Neuronal stem cell (in vitro differentiated cells): Measurements from ENCODE around the gene HPX. TPM values are rescaled to one million over a fixed set of nuclear protein-coding genes. Genes with fewer than 3 reads are reported as not detected.

ENCODE experiments used
- DNase-seq: peaks from one replicate; pipeline ENCODE4 v3.0.0-alpha.2; 2013; ENCODE audit warnings: low spot score
- H2AFZ ChIP-seq: one replicate; pipeline ENCODE4 v1.6.1; 2013; ENCODE audit warnings: mild to moderate bottlenecking, low read length, inconsistent platforms
- H2AK5ac ChIP-seq: 2 replicates; pipeline ENCODE4 v1.6.1; 2013; ENCODE audit warnings: low read depth, mild to moderate bottlenecking, inconsistent platforms, low read length, moderate library complexity, mixed read lengths
- H2BK120ac ChIP-seq: 2 replicates; pipeline ENCODE4 v1.6.1; 2013; ENCODE audit warnings: low read depth, mild to moderate bottlenecking, inconsistent platforms, low read length, moderate library complexity, mixed read lengths
- H2BK12ac ChIP-seq: one replicate; pipeline ENCODE4 v1.6.1; 2013; ENCODE audit warnings: low read length, inconsistent platforms
- H2BK15ac ChIP-seq: 2 replicates; pipeline ENCODE4 v1.6.1; 2013; ENCODE audit warnings: mild to moderate bottlenecking, low read length, inconsistent platforms, mixed read lengths
- H2BK5ac ChIP-seq: one replicate; pipeline ENCODE4 v1.6.1; 2013; ENCODE audit warnings: inconsistent platforms, mild to moderate bottlenecking, low read length, moderate library complexity
- H3K14ac ChIP-seq: one replicate; pipeline ENCODE4 v1.6.1; 2013; ENCODE audit warnings: low read length, inconsistent platforms
- H3K18ac ChIP-seq: 2 replicates; pipeline ENCODE4 v1.6.1; 2013; ENCODE audit warnings: low read length, inconsistent platforms
- H3K23ac ChIP-seq: 2 replicates; pipeline ENCODE4 v1.6.1; 2013; ENCODE audit warnings: low read depth, mild to moderate bottlenecking, mixed read lengths, low read length, inconsistent platforms; ENCODE audit not compliant: poor library complexity
- H3K27ac ChIP-seq: replicated peaks from 3 replicates; pipeline ENCODE4 v1.5.1; 2013; ENCODE audit warnings: low read length, inconsistent platforms
- H3K27me3 ChIP-seq, 3 experiments: 2 replicates each; pipeline ENCODE4 v1.6.1; 2013; ENCODE audit warnings: low read length in 3 of 3, mild to moderate bottlenecking in 2 of 3, inconsistent platforms in 1 of 3, low read depth in 1 of 3, mixed read lengths in 1 of 3, moderate library complexity in 1 of 3; ENCODE audit not compliant: control insufficient read depth in 3 of 3, insufficient read depth in 3 of 3
- H3K36me3 ChIP-seq, 2 donors: replicated peaks in 1 of 2; 2 replicates each; pipeline ENCODE4 v1.6.1; 2013; ENCODE audit warnings: low read length in 2 of 2; ENCODE audit not compliant: control insufficient read depth in 2 of 2, insufficient read depth in 2 of 2
- H3K4ac ChIP-seq: 2 replicates; pipeline ENCODE4 v1.6.1; 2013; ENCODE audit warnings: inconsistent platforms, mild to moderate bottlenecking, low read length, moderate library complexity
- H3K4me1 ChIP-seq, 2 donors: 1 replicate in 1 of 2; 2 replicates in 1 of 2; pipeline ENCODE4 v1.6.1; 2013; ENCODE audit warnings: low read length in 2 of 2, low read depth in 1 of 2; ENCODE audit not compliant: control insufficient read depth in 2 of 2, insufficient read depth in 1 of 2
- H3K4me2 ChIP-seq: one replicate; pipeline ENCODE4 v1.6.1; 2013; ENCODE audit warnings: mild to moderate bottlenecking, low read length, inconsistent platforms; ENCODE audit not compliant: insufficient read depth, poor library complexity, severe bottlenecking
- H3K4me3 ChIP-seq, 2 donors: 2 replicates each; pipeline ENCODE4 v1.5.1; 2013; ENCODE audit warnings: low read length in 2 of 2, mild to moderate bottlenecking in 2 of 2, inconsistent platforms in 1 of 2, moderate library complexity in 1 of 2
- H3K79me1 ChIP-seq: one replicate; pipeline ENCODE4 v1.6.1; 2013; ENCODE audit warnings: low read depth, mild to moderate bottlenecking, inconsistent platforms, low read length, moderate library complexity
- H3K9ac ChIP-seq: one replicate; pipeline ENCODE4 v1.6.1; 2013; ENCODE audit warnings: mild to moderate bottlenecking, low read depth, low read length, inconsistent platforms; ENCODE audit not compliant: poor library complexity
- H3K9me3 ChIP-seq, 2 donors: replicated peaks in 1 of 2; 2 replicates each; pipeline versions ENCODE3 to v1.6.1; 2013; ENCODE audit warnings: low read length in 2 of 2, mild to moderate bottlenecking in 2 of 2, inconsistent platforms in 1 of 2, low read depth in 1 of 2, mixed read lengths in 1 of 2, moderate library complexity in 1 of 2; ENCODE audit not compliant: control insufficient read depth in 2 of 2, insufficient read depth in 1 of 2
- H4K8ac ChIP-seq: one replicate; pipeline ENCODE4 v1.6.1; 2013; ENCODE audit warnings: low read depth, mild to moderate bottlenecking, inconsistent platforms, low read length, moderate library complexity
- H4K91ac ChIP-seq: one replicate; pipeline ENCODE4 v1.6.1; 2013; ENCODE audit warnings: low read length, low read depth, mild to moderate bottlenecking, inconsistent platforms; ENCODE audit not compliant: poor library complexity
- WGBS, 2 donors: extraction: QIAGEN DNeasy Blood & Tissue Kit; methylation state at CpG; one replicate each; pipeline ENCODE4 v1.1.7; 2013; ENCODE audit warnings: missing lambda C conversion rate in 2 of 2, mixed read lengths in 1 of 2; ENCODE audit not compliant: insufficient read length in 2 of 2, insufficient replicate concordance in 1 of 2; ENCODE audit errors: extremely low coverage in 2 of 2; 5-methylcytosine and 5-hydroxymethylcytosine counted together
- polyA plus RNA-seq, 2 experiments: library from polyadenylated mRNA; stranded (reverse); fragments of 200-250 nt; gene quantifications; one replicate each; pipeline ENCODE4 v1.2.3, GENCODE V29; 2013

HPX gene, protein sequence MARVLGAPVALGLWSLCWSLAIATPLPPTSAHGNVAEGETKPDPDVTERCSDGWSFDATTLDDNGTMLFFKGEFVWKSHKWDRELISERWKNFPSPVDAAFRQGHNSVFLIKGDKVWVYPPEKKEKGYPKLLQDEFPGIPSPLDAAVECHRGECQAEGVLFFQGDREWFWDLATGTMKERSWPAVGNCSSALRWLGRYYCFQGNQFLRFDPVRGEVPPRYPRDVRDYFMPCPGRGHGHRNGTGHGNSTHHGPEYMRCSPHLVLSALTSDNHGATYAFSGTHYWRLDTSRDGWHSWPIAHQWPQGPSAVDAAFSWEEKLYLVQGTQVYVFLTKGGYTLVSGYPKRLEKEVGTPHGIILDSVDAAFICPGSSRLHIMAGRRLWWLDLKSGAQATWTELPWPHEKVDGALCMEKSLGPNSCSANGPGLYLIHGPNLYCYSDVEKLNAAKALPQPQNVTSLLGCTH
- polyA plus RNA-seq (2013, experiment 1 of 2), result 0.84 TPM
- polyA plus RNA-seq (2013, experiment 2 of 2), result 0.71 TPM

GRCh38 chr11:6440906-6441358 lies at the start of gene HPX:
HPX (minus strand) TSS chr11:6440987; CDS start chr11:6440963, 24 bp downstream.
- Histone ChIP-seq H3K27me3 (no peaks in the 10 kb centered on the region), H3K9ac (no peak within 1 kb of the TSS), H3K23ac (no peak within 1 kb of the TSS), H2BK5ac (no peak within 1 kb of the TSS), H3K14ac (no peak within 1 kb of the TSS), H2BK120ac (no peak within 1 kb of the TSS), H3K79me1 (no peaks in the 10 kb centered on the region), H3K4ac (no peak within 1 kb of the TSS), H3K9me3 (no peaks in the 10 kb centered on the region), H2BK12ac (no peak within 1 kb of the TSS), H2AFZ (no peak within 1 kb of the TSS), H3K4me3 (no peak within 1 kb of the TSS), H2BK15ac (no peak within 1 kb of the TSS), H3K4me1 (peaks cover 2% of the 10 kb centered on the region in 2 donors), H3K18ac (no peak within 1 kb of the TSS), H2AK5ac (no peak within 1 kb of the TSS), H4K91ac (no peak within 1 kb of the TSS), H3K27ac (no peak within 1 kb of the TSS), H3K4me2 (no peak within 1 kb of the TSS), H3K36me3 (no peaks in the 10 kb centered on the region), H4K8ac (no peak within 1 kb of the TSS)
- WGBS, 2 donors, result no CpG with 5 or more reads among the region's 3 CpGs
- no peak for DNase-seq

GRCh38 chr11:6489306-6489705 lies 48.5 kb upstream of the HPX start:
- H3K79me1 ChIP-seq, result no peaks in the 10 kb centered on the region
- peaks cover 13 to 83% of the 10 kb centered on the region in 2 donors for H3K36me3 ChIP-seq
- H2AFZ ChIP-seq, result no peak overlapping the region
- H2BK120ac ChIP-seq, result no peak overlapping the region
- H3K4me2 ChIP-seq, result no peak overlapping the region
- no peak overlapping the region for H3K23ac ChIP-seq
- DNase-seq, result no peak
- H4K91ac ChIP-seq, result no peak overlapping the region
- no peak overlapping the region for H3K9ac ChIP-seq
- no peak overlapping the region for H2BK15ac ChIP-seq
- no peak overlapping the region for H2BK5ac ChIP-seq
- H3K14ac ChIP-seq, result no peak overlapping the region
- H3K9me3 ChIP-seq, result no peaks in the 10 kb centered on the region
- H3K18ac ChIP-seq, result no peak overlapping the region
- H4K8ac ChIP-seq, result no peak overlapping the region
- no peaks in the 10 kb centered on the region for H3K4me1 ChIP-seq
- no peak overlapping the region for H3K27ac ChIP-seq
- H2BK12ac ChIP-seq, result no peak overlapping the region
- WGBS, 2 donors, result no CpG with 5 or more reads among the region's 4 CpGs
- H2AK5ac ChIP-seq, result no peak overlapping the region
- no peak overlapping the region for H3K4ac ChIP-seq
- no peaks in the 10 kb centered on the region for H3K27me3 ChIP-seq
- no peak overlapping the region for H3K4me3 ChIP-seq

DNA sequence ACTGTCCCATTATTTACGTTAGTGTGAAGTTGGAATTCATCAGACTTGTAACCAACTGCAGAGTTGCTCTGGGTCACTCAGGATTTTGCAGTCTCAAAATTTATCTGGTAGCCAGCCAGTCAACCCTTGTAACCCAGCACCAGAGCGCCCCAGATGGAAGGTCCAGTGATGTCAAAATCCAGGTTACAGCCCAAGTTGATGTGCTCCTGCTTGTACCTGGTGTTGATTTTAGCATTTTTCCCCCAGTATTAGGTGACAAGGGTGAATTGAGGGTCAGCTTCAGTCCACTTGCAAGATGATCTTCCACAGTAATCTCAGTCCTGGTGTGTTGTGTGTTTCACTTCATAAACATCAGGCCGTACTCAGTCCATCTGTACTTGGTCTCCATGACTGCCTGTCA lies 48.0 kb upstream of the HPX start:
- H3K4me2 ChIP-seq, result no peak overlapping the region
- no peaks in the 10 kb centered on the region for H3K4me1 ChIP-seq
- H2AK5ac ChIP-seq, result no peak overlapping the region
- no peak overlapping the region for H3K9ac ChIP-seq
- H2BK15ac ChIP-seq, result no peak overlapping the region
- no peak overlapping the region for H3K23ac ChIP-seq
- no peaks in the 10 kb centered on the region for H3K9me3 ChIP-seq
- H3K4ac ChIP-seq, result no peak overlapping the region
- no peak overlapping the region for H2BK120ac ChIP-seq
- no peak overlapping the region for H3K14ac ChIP-seq
- peaks cover 13 to 84% of the 10 kb centered on the region in 2 donors for H3K36me3 ChIP-seq
- no peak overlapping the region for H2BK5ac ChIP-seq
- no peaks in the 10 kb centered on the region for H3K27me3 ChIP-seq
- no CpG with 5 or more reads among the region's 3 CpGs for WGBS, 2 donors
- no peak overlapping the region for H2AFZ ChIP-seq
- no peak overlapping the region for H4K91ac ChIP-seq
- no peak for DNase-seq
- no peaks in the 10 kb centered on the region for H3K79me1 ChIP-seq
- no peak overlapping the region for H3K4me3 ChIP-seq
- H3K27ac ChIP-seq, result no peak overlapping the region
- no peak overlapping the region for H3K18ac ChIP-seq
- H2BK12ac ChIP-seq, result no peak overlapping the region
- H4K8ac ChIP-seq, result no peak overlapping the region

DNA sequence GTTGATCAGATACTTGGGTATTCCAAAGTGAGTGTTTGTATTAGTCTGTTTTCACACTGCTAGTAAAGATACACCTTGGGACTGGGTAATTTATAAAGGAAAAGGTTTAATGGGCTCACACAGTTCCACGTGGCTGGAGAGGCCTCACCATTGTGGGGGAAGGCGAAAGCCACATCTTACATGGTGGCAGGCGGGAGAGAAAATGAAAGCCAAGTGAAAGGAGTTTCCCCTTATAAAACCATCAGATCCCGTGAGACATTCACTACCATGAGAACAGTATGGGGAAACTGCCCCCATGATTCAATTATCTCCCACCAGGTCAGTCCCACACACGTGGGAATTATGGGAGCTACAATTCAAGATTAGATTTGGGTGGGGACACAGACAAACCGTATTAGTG lies 47.6 kb upstream of the HPX start:
- Histone ChIP-seq H3K23ac (no peak overlapping the region), H2AFZ (no peak overlapping the region), H2BK120ac (no peak overlapping the region), H2BK12ac (no peak overlapping the region), H4K91ac (no peak overlapping the region), H3K4ac (no peak overlapping the region), H2BK15ac (no peak overlapping the region), H3K36me3 (peaks cover 15 to 85% of the 10 kb centered on the region in 2 donors), H3K4me3 (no peak overlapping the region), H3K27me3 (no peaks in the 10 kb centered on the region), H3K79me1 (no peaks in the 10 kb centered on the region), H3K4me1 (no peaks in the 10 kb centered on the region), H3K14ac (no peak overlapping the region), H4K8ac (no peak overlapping the region), H3K9me3 (no peaks in the 10 kb centered on the region), H3K27ac (no peak overlapping the region), H3K18ac (no peak overlapping the region), H2AK5ac (no peak overlapping the region), H2BK5ac (no peak overlapping the region), H3K4me2 (no peak overlapping the region), H3K9ac (no peak overlapping the region)
- WGBS, 2 donors, result no CpG with 5 or more reads among the region's 6 CpGs
- no peak for DNase-seq
